GM19035 (cell line): Measurements from ENCODE around the gene MAML1.

Experiments used
- ATAC-seq: cut with Tn5 transposase; IDR thresholded peaks from one replicate; pipeline ENCODE4 v1.9.1; 2021; ENCODE audit not compliant: unreplicated experiment

MAML1 gene

GRCh38 chr5:179820483-179821297 is 88.1 kb downstream of the MAML1 start, which contains the start of gene SQSTM1:
TSS of gene SQSTM1 (plus strand) at chr5:179820905. CDS start at chr5:179820937, 32 bp downstream.
- peak; percentile 36 for ATAC-seq

DNA sequence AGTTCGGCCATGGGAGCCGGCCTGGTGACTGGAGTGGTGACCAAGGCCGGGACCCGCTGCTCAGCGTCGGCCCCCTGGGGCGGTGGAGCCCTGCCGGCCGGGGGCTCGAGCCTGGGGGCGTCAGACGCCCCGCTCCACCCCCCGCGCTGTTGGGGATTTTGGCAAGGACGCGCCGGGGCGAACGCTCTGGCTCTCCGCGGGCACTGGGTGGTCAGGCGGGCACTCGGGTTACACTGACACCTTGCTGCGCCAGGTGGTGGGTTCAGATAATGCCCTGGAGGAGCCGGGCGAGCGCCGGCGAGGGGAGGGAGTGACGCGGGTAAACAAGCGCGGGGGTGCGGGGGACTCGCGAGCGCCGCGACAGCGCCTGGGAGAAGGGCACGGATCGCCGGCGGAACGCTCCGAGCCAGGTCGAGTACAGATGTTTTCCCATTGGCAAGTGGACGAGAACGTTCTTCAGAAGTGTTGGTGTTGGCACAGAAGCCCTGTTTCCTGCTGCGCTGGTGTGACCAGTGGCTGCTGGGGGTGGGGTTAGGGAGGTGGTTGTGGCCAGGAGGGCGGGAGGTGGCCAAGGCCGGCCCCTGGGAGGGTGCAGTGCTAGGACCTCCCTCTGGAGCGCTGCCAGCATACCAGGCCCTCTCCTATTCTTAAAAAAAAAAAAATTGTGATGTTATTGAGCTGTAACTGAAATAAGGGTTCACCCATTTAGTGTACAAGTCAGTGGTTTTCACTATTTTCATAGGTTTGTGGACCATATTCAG is 88.9 kb downstream of the MAML1 start:
- ATAC-seq, result peak; percentile 43

DNA sequence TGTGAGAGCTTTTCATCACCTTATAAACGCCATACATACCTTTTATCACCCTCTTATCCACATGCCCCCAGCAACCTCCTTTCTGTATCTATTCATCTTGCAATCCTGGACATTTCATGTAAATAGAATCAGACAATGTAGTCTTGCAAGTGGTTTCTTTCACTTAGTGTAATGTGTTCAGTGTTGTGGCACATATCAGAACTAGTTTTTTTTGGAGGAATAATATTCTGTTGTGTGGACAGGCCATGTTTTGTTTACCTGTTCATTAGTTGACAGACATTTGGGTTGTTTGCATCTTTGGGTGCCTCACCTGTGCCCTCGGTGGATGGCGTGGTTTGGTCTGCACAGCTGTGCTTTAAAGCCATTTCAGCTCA is 89.4 kb downstream of the MAML1 start:
- ATAC-seq, result no peak

- no peak for ATAC-seq
Measured at GRCh38 chr5:179822444-179822990, 89.9 kb downstream of the MAML1 start.

DNA sequence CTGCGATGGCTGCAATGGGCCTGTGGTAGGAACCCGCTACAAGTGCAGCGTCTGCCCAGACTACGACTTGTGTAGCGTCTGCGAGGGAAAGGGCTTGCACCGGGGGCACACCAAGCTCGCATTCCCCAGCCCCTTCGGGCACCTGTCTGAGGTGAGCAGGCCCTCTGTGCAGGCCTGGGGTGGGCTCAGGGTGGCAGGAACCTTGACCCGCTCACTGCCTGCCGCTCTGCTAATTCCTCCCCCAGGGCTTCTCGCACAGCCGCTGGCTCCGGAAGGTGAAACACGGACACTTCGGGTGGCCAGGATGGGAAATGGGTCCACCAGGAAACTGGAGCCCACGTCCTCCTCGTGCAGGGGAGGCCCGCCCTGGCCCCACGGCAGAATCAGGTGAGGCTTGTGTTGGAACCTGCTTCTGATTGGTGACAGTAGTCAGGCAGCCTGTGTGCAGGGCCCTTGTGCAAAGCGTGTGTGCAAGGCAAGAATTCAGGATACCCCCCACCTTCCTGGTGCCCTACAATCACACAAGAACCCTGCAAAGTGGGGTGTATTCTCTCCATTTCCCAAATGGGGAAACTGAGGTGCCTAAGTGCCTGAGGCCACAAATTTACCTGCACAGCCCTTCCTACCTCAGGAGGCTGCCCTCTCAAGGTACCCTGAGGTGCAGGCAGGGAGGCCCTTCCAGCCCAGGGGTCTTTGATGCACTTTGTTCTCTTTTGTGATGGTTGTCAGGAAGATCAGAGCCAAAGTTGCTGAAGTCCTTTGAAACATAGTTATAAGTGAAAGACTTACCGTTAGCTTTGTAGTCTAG is 91.5 kb downstream of the MAML1 start:
- ATAC-seq, result no peak

DNA sequence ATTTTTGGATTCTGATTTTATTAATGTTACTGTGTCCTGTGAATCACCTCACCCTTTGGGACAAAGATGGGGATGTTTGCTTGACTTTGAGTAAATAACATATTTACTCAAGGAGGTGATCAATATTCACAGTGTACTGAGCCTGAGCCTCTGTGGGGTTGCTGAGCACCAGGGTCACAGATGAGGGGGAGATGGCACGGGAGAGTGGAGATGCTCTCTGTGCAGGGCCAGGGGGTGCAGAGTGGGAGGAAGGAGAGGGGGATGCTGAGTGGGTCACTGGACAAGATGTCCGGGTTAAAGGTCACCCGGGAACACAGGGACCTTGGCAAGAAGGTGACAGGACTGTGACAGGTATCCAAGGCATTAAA is 92.1 kb downstream of the MAML1 start:
- ATAC-seq, result no peak

- ATAC-seq, result no peak
Measured at GRCh38 chr5:179825655-179826182, 93.1 kb downstream of the MAML1 start.
